ENCODE data around the gene CBY3. TPM values are rescaled to one million over a fixed set of nuclear protein-coding genes. Genes with fewer than 3 reads are reported as not detected.
A peak's percentile ranks its signal among the peaks of the same experiment; 100 is the strongest.

Gene CBY3
- total RNA-seq, 1 donor from 2014 or later = not detected

DNA sequence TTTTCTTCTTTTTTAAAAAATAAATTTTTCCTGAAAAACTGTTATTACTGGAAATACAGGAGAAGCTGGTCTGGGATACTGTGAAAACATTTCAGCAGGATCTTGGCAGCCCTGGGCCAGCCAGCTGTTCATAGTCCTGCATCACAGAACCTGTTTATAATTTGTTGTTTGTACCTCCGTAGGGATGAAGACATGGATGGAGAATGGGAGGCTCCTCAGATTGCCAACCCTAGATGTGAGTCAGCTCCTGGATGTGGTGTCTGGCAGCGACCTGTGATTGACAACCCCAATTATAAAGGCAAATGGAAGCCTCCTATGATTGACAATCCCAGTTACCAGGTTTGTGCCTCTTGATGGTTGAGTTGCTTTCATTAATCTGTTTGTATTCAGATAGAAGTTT lies 39.4 kb upstream of the CBY3 start:
- TF ChIP-seq EZH2 (IDR thresholded peaks at IDR 0.05) = no peak
- TF ChIP-seq, protein P1, sequence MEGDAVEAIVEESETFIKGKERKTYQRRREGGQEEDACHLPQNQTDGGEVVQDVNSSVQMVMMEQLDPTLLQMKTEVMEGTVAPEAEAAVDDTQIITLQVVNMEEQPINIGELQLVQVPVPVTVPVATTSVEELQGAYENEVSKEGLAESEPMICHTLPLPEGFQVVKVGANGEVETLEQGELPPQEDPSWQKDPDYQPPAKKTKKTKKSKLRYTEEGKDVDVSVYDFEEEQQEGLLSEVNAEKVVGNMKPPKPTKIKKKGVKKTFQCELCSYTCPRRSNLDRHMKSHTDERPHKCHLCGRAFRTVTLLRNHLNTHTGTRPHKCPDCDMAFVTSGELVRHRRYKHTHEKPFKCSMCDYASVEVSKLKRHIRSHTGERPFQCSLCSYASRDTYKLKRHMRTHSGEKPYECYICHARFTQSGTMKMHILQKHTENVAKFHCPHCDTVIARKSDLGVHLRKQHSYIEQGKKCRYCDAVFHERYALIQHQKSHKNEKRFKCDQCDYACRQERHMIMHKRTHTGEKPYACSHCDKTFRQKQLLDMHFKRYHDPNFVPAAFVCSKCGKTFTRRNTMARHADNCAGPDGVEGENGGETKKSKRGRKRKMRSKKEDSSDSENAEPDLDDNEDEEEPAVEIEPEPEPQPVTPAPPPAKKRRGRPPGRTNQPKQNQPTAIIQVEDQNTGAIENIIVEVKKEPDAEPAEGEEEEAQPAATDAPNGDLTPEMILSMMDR (IDR thresholded peaks at IDR 0.05) = no peak
- TF ChIP-seq EZH2phosphoT487 (IDR thresholded peaks at IDR 0.05) = no peak
- Histone ChIP-seq H2AFZ (replicated peaks) (no peak overlapping the region), H3K27me3 (no peaks in the 10 kb centered on the region), H3K9me3 (ENCODE audit: low read depth) (no peaks in the 10 kb centered on the region), H4K20me1 (ENCODE audit: low read depth) (peaks cover 4% of the 10 kb centered on the region), H3F3A (ENCODE audit: low read depth) (peaks cover 14% of the 10 kb centered on the region), H3K36me3 (peaks cover 54% of the 10 kb centered on the region), H3K9ac (no peak overlapping the region), H3K4me3 (no peak overlapping the region), H3K79me2 (ENCODE audit: low read depth) (peaks cover 5% of the 10 kb centered on the region), H3K27ac (no peak overlapping the region), H3K4me1 (no peaks in the 10 kb centered on the region), H3K4me2 (no peak overlapping the region)
- no peaks in the 10 kb centered on the region for H3K4me1 Mint-ChIP-seq
- H3K9me3 Mint-ChIP-seq = no peaks in the 10 kb centered on the region
- H3K4me3 Mint-ChIP-seq = no peak overlapping the region
- peaks cover 2% of the 10 kb centered on the region for H3K27me3 Mint-ChIP-seq (ENCODE audit: insufficient read depth, low read depth)
- no peak overlapping the region for H3K27ac Mint-ChIP-seq
- H3K36me3 Mint-ChIP-seq = peaks cover 52% of the 10 kb centered on the region
- DNase-seq (ENCODE audit: low spot score) = no peak

DNA sequence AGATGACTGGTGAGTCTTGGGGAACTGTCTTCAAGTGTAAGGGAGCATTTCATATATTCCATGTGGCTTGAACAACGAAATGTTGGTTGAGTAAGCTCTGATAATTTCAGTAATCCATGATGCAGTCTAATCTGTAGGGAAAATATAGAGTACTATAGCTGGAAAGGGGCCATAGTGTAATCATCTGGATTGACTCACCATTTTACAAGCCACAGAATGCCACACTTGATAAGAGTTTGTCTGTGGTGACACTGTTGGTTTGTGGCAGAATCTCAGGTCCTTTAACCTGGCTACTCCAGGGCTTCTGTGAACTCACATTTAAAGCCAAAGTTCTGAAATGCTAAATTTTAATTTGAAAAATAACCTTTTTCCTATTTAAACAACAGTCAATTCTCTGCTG lies 35.5 kb upstream of the CBY3 start:
- Histone ChIP-seq H3K4me2 (no peak overlapping the region), H3K9ac (no peak overlapping the region), H3K4me1 (no peaks in the 10 kb centered on the region), H3K27me3 (no peaks in the 10 kb centered on the region), H3K9me3 (ENCODE audit: low read depth) (no peaks in the 10 kb centered on the region), H2AFZ (replicated peaks) (no peak overlapping the region), H3K27ac (no peak overlapping the region), H3K79me2 (ENCODE audit: low read depth) (peaks cover 10% of the 10 kb centered on the region), H3K36me3 (peaks cover 31% of the 10 kb centered on the region), H3F3A (ENCODE audit: low read depth) (peaks cover 4% of the 10 kb centered on the region), H3K4me3 (no peak overlapping the region), H4K20me1 (ENCODE audit: low read depth) (no peaks in the 10 kb centered on the region)
- no peak for DNase-seq (ENCODE audit: low spot score)
- Mint-ChIP-seq H3K4me1 (no peaks in the 10 kb centered on the region), H3K27ac (no peak overlapping the region), H3K27me3 (ENCODE audit: insufficient read depth, low read depth) (peaks cover 2% of the 10 kb centered on the region), H3K36me3 (peaks cover 40% of the 10 kb centered on the region), H3K9me3 (no peaks in the 10 kb centered on the region), H3K4me3 (no peak overlapping the region)
- TF ChIP-seq, protein P1 (IDR thresholded peaks at IDR 0.05) = no peak
- TF ChIP-seq EZH2 (IDR thresholded peaks at IDR 0.05) (no peak), EZH2phosphoT487 (IDR thresholded peaks at IDR 0.05) (no peak)

DNA sequence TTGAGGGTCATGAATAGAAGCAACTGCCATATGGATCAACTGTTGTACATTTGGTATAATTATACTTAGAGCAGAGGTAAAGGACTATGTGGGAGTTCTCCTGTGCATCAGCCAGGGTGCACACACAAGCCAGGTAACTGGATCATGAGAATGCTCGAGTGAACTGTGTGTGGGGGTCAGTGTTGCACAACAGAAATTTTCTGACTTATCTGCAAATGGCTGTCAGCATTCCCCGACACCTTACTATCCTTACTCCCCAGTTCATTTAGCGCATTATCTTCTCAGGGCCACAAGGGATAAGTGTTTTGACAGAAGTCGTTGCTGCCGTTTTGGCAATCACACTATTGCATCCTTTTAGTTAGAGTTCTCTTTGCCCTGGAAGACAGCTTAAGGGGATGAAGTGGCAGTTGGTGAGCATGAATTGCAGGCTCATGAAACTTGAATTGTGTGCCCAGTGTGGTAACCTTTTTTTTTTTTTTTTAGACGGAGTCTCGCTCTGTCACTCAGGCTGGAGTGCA lies 19.6 kb upstream of the CBY3 start:
- Histone ChIP-seq H4K20me1 (ENCODE audit: low read depth) (peaks cover 41% of the 10 kb centered on the region), H3K27ac (no peak overlapping the region)

More for the DNA sequence above, 19.6 kb upstream of the CBY3 start:
- Histone ChIP-seq H3K4me1 (no peaks in the 10 kb centered on the region), H2AFZ (replicated peaks) (no peak overlapping the region), H3K4me3 (peak overlapping the region; percentile 75), H3K4me2 (peak overlapping the region; percentile 79), H3K9ac (no peak overlapping the region), H3K79me2 (ENCODE audit: low read depth) (peaks cover 67% of the 10 kb centered on the region), H3K9me3 (ENCODE audit: low read depth) (no peaks in the 10 kb centered on the region), H3K27me3 (no peaks in the 10 kb centered on the region), H3F3A (ENCODE audit: low read depth) (peaks cover 13% of the 10 kb centered on the region), H3K36me3 (no peaks in the 10 kb centered on the region)
- no peak overlapping the region for H3K27ac Mint-ChIP-seq
- TF ChIP-seq EZH2 (IDR thresholded peaks at IDR 0.05) = no peak
- TF ChIP-seq, protein P1 (IDR thresholded peaks at IDR 0.05) = no peak
- TF ChIP-seq EZH2phosphoT487 (IDR thresholded peaks at IDR 0.05) = no peak
- peaks cover 22% of the 10 kb centered on the region for H3K4me1 Mint-ChIP-seq
- DNase-seq (ENCODE audit: low spot score) = no peak
- peaks cover 25% of the 10 kb centered on the region for H3K36me3 Mint-ChIP-seq
- H3K27me3 Mint-ChIP-seq (ENCODE audit: insufficient read depth, low read depth) = peaks cover 6% of the 10 kb centered on the region
- peak overlapping the region; percentile 98 for H3K4me3 Mint-ChIP-seq
- no peaks in the 10 kb centered on the region for H3K9me3 Mint-ChIP-seq
